HL-60 (cell line): Measurements from ENCODE around the gene NKX2-3.

Experiments
- DNase-seq, 2 experiments: peaks; one replicate each; pipeline ENCODE4 v3.0.0-alpha.2; 2010 to 2020; ENCODE audit warnings: low read depth in 1 of 2, low spot score in 1 of 2
- H3K27ac ChIP-seq: fragments of 250-450 bp; sonication (Bioruptor Pico); replicated peaks from 2 replicates; pipeline ENCODE4 v1.5.1; 2020; ENCODE audit warnings: mild to moderate bottlenecking, moderate library complexity
- H3K27me3 ChIP-seq: fragments of 250-450 bp; sonication (Bioruptor Pico); 2 replicates; pipeline ENCODE4 v1.5.1; 2021; ENCODE audit warnings: mild to moderate bottlenecking, moderate library complexity; ENCODE audit not compliant: insufficient read depth, poor library complexity, severe bottlenecking
- H3K4me3 ChIP-seq: replicated peaks from 2 replicates; pipeline ENCODE4 v1.5.1; 2011; ENCODE audit warnings: mild to moderate bottlenecking, control low read depth, low read length; ENCODE audit not compliant: insufficient read depth
- GABPA ChIP-seq: IDR thresholded peaks from 2 replicates; pipeline ENCODE4 v1.6.1; 2012; ENCODE audit warnings: low read depth
- POLR2AphosphoS5 ChIP-seq: IDR thresholded peaks from 2 replicates; pipeline ENCODE4 v1.6.1; 2012; ENCODE audit warnings: low read depth
- SPI1 ChIP-seq: IDR thresholded peaks from 2 replicates; pipeline ENCODE4 v1.6.1; 2012; ENCODE audit warnings: low read depth, mild to moderate bottlenecking, borderline replicate concordance
- TF ChIP-seq, protein P1 (sequence below): IDR thresholded peaks from 2 replicates; pipeline ENCODE4 v1.6.1; 2012; ENCODE audit warnings: low read depth; ENCODE audit not compliant: insufficient replicate concordance
- TF ChIP-seq, protein P2 (sequence below): IDR thresholded peaks from one replicate; pipeline ENCODE4 v1.5.1; 2011; ENCODE audit warnings: low read length, control low read depth, inconsistent platforms; ENCODE audit not compliant: insufficient read depth

Gene NKX2-3

DNA sequence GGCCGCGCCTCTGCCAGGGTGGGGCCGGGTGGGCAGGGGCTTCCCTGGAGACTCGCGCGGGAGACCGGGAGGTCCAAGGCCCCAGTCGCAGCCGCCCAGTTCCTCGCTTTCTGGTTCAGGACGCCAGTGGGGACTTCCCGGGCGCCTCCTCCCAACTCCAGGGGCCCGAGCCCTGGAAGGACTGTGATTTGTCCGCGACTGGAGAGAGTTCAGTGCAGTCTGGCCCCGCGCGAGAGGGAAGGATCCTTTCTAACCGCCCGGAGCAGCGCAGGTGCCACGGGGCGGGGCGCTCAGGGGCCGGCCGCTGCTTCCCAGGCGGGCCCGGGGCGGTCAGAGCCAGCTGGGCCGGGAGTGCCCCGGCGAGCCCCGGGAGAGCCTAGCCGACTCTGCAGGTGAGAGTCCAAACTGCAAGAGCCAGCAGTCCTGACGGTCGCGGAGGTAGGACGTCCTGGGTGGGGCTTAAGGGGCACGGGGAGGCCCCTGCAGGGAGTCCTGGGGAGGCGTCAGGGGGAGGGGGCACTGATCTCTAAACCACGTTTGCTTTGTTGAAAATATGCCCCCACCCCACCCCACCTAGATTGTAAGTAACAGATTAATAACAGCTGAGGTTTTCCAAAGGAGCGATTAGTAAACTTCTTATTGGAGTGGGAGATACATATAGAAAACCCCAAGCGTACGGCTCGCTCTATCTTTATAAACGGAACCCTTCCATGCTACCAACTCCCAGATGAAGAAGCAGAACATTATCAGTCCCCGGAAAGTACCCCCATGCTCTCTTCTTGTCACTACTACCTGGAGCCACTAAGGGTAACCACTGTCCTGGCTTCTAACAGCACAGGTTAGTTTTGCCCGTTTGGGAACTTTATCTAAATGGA, 8.2 kb downstream of the NKX2-3 start:
- H3K27me3 ChIP-seq, result peaks cover 56% of the 10 kb centered on the region
- DNase-seq, result no peak
- TF ChIP-seq, protein P1, sequence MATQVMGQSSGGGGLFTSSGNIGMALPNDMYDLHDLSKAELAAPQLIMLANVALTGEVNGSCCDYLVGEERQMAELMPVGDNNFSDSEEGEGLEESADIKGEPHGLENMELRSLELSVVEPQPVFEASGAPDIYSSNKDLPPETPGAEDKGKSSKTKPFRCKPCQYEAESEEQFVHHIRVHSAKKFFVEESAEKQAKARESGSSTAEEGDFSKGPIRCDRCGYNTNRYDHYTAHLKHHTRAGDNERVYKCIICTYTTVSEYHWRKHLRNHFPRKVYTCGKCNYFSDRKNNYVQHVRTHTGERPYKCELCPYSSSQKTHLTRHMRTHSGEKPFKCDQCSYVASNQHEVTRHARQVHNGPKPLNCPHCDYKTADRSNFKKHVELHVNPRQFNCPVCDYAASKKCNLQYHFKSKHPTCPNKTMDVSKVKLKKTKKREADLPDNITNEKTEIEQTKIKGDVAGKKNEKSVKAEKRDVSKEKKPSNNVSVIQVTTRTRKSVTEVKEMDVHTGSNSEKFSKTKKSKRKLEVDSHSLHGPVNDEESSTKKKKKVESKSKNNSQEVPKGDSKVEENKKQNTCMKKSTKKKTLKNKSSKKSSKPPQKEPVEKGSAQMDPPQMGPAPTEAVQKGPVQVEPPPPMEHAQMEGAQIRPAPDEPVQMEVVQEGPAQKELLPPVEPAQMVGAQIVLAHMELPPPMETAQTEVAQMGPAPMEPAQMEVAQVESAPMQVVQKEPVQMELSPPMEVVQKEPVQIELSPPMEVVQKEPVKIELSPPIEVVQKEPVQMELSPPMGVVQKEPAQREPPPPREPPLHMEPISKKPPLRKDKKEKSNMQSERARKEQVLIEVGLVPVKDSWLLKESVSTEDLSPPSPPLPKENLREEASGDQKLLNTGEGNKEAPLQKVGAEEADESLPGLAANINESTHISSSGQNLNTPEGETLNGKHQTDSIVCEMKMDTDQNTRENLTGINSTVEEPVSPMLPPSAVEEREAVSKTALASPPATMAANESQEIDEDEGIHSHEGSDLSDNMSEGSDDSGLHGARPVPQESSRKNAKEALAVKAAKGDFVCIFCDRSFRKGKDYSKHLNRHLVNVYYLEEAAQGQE, result no peak
- TF ChIP-seq, protein P2, sequence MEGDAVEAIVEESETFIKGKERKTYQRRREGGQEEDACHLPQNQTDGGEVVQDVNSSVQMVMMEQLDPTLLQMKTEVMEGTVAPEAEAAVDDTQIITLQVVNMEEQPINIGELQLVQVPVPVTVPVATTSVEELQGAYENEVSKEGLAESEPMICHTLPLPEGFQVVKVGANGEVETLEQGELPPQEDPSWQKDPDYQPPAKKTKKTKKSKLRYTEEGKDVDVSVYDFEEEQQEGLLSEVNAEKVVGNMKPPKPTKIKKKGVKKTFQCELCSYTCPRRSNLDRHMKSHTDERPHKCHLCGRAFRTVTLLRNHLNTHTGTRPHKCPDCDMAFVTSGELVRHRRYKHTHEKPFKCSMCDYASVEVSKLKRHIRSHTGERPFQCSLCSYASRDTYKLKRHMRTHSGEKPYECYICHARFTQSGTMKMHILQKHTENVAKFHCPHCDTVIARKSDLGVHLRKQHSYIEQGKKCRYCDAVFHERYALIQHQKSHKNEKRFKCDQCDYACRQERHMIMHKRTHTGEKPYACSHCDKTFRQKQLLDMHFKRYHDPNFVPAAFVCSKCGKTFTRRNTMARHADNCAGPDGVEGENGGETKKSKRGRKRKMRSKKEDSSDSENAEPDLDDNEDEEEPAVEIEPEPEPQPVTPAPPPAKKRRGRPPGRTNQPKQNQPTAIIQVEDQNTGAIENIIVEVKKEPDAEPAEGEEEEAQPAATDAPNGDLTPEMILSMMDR, result no peak
- TF ChIP-seq SPI1 (no peak), GABPA (no peak), POLR2AphosphoS5 (no peak)
- no peak overlapping the region for H3K4me3 ChIP-seq
- no peak overlapping the region for H3K27ac ChIP-seq

DNA sequence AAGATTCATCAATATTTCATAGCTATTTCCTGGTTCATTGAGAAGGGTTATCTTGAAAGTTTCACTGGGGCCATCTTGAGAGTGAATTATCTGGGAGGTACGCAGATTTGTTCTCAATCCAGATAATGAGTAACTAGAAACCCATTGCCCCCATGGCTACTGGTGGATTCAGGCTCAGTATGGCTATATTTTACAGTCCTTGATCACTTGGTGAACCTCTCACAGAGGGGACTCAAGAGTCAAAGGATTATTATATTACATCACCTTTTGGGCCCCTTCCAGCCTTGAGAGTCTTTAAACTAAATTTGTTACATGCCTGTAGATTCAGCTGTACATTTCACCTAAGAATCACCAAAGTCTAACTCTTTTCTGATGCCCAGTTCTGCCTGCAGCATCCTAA, 11.6 kb downstream of the NKX2-3 start:
- Histone ChIP-seq H3K27ac (no peak overlapping the region), H3K27me3 (peaks cover 30% of the 10 kb centered on the region), H3K4me3 (no peak overlapping the region)
- DNase-seq, result no peak
- TF ChIP-seq SPI1 (no peak), POLR2AphosphoS5 (no peak), GABPA (no peak)
- TF ChIP-seq, protein P2, result no peak
- TF ChIP-seq, protein P1, result no peak

DNA sequence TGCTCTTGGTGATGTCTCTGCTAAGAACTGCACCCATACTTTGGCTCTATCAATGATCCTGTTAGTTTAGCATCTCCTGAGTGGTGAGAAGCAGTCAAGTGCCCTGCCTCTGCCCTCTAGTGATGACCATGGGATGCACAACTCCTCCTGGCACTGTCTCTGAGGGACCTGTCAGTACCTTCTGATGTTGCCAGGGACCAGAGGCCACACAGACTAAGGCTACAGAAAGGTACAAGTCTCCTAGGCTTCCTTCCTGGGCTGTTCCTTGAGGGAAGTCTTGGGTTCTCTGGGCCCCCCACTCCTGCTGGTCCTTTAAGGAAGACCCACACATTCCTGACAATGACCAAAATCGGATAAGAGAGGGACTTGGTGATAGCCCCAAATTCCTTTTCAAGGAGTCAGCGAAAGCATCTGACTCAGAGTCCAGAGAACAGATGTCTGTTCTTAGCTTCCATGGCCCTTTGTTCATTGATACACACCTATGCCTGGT, 15.3 kb downstream of the NKX2-3 start:
- TF ChIP-seq GABPA (no peak), POLR2AphosphoS5 (no peak), SPI1 (no peak)
- TF ChIP-seq, protein P2, result peak; percentile 40
- TF ChIP-seq, protein P1, result no peak
- no peak overlapping the region for H3K27ac ChIP-seq
- H3K4me3 ChIP-seq, result no peak overlapping the region
- DNase-seq, result peak in 1 of 2 experiments; percentile 35
- peaks cover 22% of the 10 kb centered on the region for H3K27me3 ChIP-seq
